HuH-7.5 (cell line): ENCODE measurements around the gene IFNAR2.
"Not testable (repeated sequence)": the region's sequence is repeated elsewhere in the genome, so short reads cannot be mapped to it uniquely, and the experiment has no call there.

Experiments
- DNase-seq: peaks from one replicate; pipeline ENCODE4 v3.0.0; 2011; ENCODE audit warnings: low spot score

The IFNAR2 gene

GRCh38 chr21:33244082-33244778 lies 14.5 kb downstream of the IFNAR2 start:
- no peak for DNase-seq

- no peak for DNase-seq
Measured at GRCh38 chr21:33244779-33245105, 15.0 kb downstream of the IFNAR2 start.

- DNase-seq = no peak
Measured at GRCh38 chr21:33245289-33245918, 15.7 kb downstream of the IFNAR2 start.

- no peak for DNase-seq
Measured at GRCh38 chr21:33246506-33246905, 16.8 kb downstream of the IFNAR2 start.

- DNase-seq = no peak
Measured at GRCh38 chr21:33246963-33247362, 17.2 kb downstream of the IFNAR2 start.

- DNase-seq = no peak
Measured at GRCh38 chr21:33247599-33247998, 17.9 kb downstream of the IFNAR2 start.

GRCh38 chr21:33249331-33250002 lies 19.7 kb downstream of the IFNAR2 start:
- DNase-seq = no peak

GRCh38 chr21:33251119-33251518 lies 21.4 kb downstream of the IFNAR2 start:
- DNase-seq = no peak

GRCh38 chr21:33253382-33253781 lies 23.6 kb downstream of the IFNAR2 start:
- DNase-seq = not testable (repeated sequence)

GRCh38 chr21:33254766-33255165 lies 25.0 kb downstream of the IFNAR2 start:
- DNase-seq = no peak

- DNase-seq = no peak
Measured at GRCh38 chr21:33255404-33255803, 25.7 kb downstream of the IFNAR2 start.

GRCh38 chr21:33256019-33256418 lies 26.3 kb downstream of the IFNAR2 start:
- DNase-seq = no peak

GRCh38 chr21:33257094-33257803 lies 27.5 kb downstream of the IFNAR2 start:
- DNase-seq = no peak

GRCh38 chr21:33258475-33258874 lies 28.7 kb downstream of the IFNAR2 start:
- DNase-seq = no peak

- no peak for DNase-seq
Measured at GRCh38 chr21:33259428-33259827, 29.7 kb downstream of the IFNAR2 start.

GRCh38 chr21:33259995-33260394 lies 30.3 kb downstream of the IFNAR2 start:
- DNase-seq = no peak

- DNase-seq = no peak
Measured at GRCh38 chr21:33261635-33262034, 31.9 kb downstream of the IFNAR2 start.

- no peak for DNase-seq
Measured at GRCh38 chr21:33262921-33263320, 33.2 kb downstream of the IFNAR2 start.

GRCh38 chr21:33264561-33264960 lies 34.8 kb downstream of the IFNAR2 start:
- no peak for DNase-seq

- no peak for DNase-seq
Measured at GRCh38 chr21:33265664-33266049, 35.9 kb downstream of the IFNAR2 start.

GRCh38 chr21:33266050-33266788 lies 36.5 kb downstream of the IFNAR2 start, which contains the start of gene IL10RB:
TSS of gene IL10RB (plus strand) at chr21:33266367. CDS start at chr21:33266466, 99 bp downstream.
- DNase-seq = peak; percentile 62

- DNase-seq = no peak
Measured at GRCh38 chr21:33266789-33267135, 37.0 kb downstream of the IFNAR2 start.
